ENCODE data around the gene TRAFD1.
A peak's percentile ranks its signal among the peaks of the same experiment; 100 is the strongest.
"Not testable (repeated sequence)": the region's sequence is repeated elsewhere in the genome, so short reads cannot be mapped to it uniquely, and the experiment has no call there.

Gene TRAFD1

DNA sequence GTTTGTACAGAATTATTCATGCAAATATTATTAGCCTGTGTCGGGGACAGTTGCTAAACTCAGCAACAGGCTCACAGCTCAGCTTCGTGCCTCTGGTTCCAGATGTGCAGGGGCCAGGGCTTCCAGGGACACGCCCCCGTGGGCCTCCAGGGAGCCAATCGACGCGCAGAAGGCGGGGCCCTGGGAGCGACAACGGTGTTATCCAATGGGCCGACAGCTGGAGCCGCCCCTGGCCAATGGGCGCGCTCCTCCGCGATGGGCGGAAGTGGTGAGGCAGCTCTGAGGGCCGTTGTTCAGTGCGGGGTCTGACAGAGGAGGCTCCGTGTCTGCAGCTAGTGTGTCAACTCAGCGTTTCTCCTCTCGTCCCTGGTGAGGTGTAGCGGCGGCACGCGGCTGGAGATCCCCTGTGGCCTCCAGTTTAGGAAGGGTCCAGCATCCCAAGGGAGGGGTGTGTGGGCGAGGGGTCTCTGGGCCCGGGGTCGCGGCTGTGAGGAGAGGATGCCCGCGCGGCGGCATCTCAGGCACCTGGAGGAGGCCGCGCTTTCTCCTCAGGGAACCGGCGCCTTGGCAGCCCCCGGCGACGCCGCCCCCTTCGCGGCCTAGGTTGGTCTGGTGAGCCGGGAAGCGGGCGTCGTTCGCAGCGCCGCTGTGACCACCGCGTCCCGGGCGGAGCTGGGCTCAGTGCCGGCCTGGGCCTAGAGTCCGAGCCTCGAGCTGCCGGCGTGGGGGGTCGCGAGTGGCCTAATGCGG, at the start of gene TRAFD1:
Gene TRAFD1 (plus strand): TSS at position 311 of the 750 bp plus-strand sequence. CDS start 4,963 bp downstream, outside the sequence.
- DNase-seq: peak; percentile 93

DNA sequence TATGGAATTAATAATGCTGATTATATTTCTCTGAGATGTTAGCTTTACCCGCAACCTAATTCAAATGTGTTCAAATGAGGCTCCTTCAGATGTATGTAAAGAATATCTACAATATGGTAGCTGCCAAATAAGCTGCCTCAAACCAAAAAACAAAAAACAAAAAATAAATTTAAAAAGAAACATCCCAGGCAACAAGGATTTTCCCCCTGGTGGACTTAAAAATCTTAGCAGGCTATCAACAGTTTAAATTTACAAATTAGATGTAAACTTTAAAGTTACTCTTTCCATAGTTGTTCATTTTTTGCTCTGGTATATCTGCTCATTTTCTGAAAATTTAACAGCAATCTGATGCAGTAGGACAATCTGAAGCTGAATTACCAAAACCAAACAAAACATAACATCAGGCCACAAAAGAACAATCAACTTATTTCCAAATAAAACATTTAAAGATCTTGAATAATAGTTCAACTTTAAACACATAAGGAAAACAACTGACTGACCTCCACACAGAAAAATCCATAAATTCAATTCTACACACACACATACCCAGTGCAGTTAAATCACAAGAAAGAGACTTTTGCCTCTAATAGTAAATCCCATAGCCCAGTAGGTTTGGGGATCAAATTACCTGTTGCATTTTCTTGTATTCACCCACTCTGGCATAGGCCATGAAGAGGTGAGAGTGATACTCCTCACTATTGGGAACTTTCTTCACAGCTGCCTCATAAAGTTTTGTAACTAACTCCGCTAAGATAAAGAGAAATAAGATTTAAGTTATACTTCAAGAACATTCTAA, 38.1 kb upstream of the TRAFD1 start:
- DNase-seq: no peak

DNA sequence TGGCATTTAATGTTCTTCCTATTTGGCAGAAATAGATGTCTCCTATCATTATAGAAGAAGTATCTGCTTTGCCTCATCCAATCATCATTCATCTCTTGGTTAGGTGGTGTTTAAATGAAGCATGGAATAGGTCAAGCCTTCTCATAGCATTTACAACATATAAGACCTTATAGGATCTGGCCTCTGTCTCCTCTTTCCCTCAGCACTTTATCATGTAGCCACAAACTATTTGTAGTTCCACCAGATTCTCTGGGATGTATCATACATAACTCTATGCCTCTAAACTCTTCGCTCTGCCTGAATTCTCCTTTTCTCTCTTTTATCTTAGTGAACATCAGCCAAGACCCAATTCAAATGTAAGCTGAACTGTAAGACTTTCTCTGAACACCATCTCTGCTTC, 37.5 kb upstream of the TRAFD1 start:
- DNase-seq: no peak

- no peak for DNase-seq
These were observed 33.8 kb upstream of the TRAFD1 start for GRCh38 chr12:112091563-112091962.

- DNase-seq: no peak
These were observed 29.3 kb upstream of the TRAFD1 start for GRCh38 chr12:112096070-112096469.

DNA sequence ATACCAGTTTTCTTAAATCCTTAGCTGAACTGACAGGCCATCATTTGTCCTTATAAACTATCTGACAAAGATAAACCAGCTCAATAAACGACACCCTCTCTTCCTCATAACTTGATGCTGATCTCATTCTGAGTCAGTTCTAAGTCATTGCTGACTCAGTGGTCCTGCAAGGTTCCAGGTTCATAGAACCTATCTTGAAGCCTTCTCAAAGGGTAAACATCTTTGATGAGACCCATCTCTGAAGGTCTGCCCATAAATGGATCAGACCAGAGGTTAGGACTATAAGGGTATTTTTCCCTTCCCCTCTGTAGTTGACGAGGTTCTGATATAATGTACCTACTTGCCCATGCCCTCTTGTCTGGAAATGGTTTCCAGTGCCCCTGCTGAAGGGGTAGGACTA, 28.7 kb upstream of the TRAFD1 start:
- no peak for DNase-seq

- no peak for DNase-seq
These were observed 27.7 kb upstream of the TRAFD1 start for GRCh38 chr12:112097641-112098040.

DNA sequence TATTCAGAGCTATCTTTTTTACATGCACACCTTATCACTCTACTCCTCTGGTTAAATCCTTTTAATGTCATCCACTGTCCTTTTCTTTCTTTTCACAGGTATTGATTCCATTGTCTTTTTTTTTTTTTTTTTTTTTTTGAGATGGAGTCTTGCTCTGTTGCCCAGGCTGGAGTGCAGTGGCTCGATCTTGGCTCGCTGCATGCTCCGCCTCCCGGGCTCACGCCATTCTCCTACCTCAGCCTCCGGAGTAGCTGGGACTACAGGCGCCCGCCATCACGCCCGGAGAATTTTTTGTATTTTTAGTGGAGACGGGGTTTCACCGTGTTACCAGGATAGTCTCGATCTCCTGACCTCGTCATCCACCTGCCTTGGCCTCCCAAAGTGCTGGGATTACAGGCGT, 24.9 kb upstream of the TRAFD1 start:
- DNase-seq: not testable (repeated sequence)

GRCh38 chr12:112102127-112102526, 23.2 kb upstream of the TRAFD1 start:
- DNase-seq: no peak

DNA sequence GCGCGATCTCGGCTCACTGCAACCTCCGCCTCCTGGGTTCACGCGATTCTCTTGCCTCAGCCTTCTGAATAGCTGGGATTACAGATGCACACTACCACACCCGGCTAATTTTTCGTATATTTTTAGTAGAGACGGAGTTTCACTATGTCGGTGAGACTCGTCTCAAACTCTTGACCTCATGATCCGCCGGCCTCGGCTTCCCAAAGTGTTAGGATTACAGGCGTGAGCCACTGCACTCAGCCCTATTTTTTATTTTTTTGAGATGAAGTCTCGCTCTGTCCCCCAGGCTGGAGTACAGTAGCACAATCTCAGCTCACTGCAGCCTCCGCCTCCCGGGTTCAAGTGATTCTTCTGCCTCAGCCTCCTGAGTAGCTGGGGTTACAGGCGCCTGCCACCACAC, 22.6 kb upstream of the TRAFD1 start:
- DNase-seq: not testable (repeated sequence)

GRCh38 chr12:112103758-112104503, 21.4 kb upstream of the TRAFD1 start:
- DNase-seq: no peak

GRCh38 chr12:112105891-112106290, 19.5 kb upstream of the TRAFD1 start:
- no peak for DNase-seq

DNA sequence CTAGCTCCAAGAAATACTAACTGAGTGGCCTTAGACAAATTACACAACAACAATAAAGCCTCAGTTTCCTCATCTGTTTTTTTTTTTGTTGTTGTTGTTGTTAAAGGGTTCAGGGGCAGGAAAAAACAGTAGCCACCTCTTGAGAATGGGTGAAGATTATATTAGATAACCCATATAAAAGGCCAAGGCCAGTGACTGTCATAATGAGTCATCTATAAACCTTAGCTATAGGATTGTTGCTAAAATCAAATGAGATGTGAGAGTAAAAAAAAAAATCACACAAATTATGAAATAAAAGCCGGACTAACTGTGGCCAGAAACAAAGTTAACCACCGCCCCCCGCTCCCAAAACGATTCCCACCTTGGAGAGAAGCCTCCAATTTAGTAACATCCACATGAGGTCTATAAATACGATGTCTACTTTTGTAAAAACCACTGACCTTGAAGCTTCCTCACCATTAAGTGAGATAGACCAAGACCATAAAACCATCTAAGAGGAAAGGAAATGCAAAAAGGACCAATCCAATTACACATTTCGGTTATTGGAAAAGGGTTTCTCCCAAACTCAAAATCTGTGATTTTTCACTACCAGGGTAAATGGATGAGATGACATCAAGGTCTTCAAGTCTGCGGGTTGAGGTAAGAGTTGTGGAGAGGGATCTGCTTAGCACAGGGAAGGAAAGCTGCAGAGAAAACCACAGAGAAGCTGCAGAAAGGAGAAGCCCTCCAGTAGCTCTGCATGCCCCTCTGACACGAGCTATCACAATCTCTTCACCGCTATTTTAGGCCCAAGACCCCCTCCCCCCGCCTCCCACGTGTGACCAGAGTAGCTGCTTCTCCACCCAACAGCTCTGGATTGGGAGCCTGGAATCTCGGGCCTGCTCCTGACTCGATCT, 17.8 kb upstream of the TRAFD1 start:
- DNase-seq: no peak

- DNase-seq: peak; percentile 79
These were observed 16.9 kb upstream of the TRAFD1 start, which contains the start of gene NAA25 for GRCh38 chr12:112108202-112109079. Gene NAA25 (minus strand): TSS chr12:112108783. CDS start chr12:112108773, 10 bp downstream.

DNA sequence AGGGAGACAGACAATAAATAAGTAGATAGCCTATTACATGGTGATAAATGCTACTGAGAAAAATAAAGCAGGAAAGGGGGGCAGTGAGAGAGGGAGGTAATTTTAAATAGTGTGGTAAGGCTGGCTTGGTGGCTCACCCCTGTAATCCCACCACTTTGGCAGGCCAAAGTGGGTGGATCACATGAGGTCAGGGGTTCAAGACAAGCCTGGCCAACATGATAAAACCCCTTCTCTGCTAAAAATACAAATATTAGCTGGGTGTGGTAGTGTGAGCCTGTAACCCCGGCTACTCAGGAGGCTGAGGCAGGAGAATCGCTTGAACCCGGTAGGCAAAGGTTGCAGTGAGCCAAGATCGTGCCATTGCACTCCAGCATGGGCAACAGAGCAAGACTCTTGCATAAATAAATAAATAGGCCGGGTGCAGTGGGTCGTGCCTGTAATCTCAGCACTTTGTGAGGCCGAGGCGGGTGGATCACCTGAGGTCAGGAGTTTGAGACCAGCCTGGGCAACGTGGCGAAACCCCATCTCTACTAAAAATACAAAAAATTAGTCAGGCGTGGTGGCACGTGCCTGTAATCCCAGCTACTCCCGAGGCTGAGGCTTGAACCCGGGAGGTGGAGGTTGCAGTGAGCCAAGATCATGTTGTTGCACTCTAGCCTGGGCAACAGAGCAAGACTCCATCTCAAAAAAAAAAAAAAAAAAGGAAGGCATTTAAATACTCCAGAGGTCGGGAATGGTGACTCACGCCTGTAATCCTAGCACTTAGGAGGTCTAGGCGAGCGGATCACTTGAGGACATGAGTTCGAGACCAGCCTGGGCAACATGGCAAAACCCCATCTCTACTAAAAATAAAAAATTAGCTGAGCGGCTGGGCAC, 14.3 kb upstream of the TRAFD1 start:
- not testable (repeated sequence) for DNase-seq

DNA sequence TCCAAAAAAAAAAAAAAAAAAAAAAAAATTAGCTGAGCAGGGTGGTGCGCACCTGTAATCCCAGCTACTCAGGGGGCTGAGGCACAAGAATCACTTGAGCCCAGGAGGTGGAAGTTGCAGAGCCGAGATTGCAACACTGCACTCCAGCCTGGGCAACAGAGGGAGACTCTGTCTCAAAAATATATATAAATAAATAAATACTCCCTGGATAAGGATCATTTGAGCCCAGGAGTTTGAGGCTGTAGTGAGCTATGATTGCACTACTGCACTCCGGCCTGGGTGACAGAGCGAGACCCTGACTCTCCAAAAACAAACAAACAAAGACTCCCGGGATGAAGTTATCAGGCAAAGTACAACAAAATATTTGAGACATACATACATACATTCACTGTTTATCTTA, 13.4 kb upstream of the TRAFD1 start:
- DNase-seq: no peak

- DNase-seq: no peak
These were observed 12.8 kb upstream of the TRAFD1 start for GRCh38 chr12:112112409-112113133.

GRCh38 chr12:112115259-112116045, 9.9 kb upstream of the TRAFD1 start:
- no peak for DNase-seq

Measured in NCI-H510A treated with DMSO at 0.1 percent for 48 hours (cell line).